OCI-LY7 (cell line): ENCODE measurements around the gene TP53RK. TPM values are rescaled to one million over a fixed set of nuclear protein-coding genes. Genes with fewer than 3 reads are reported as not detected.

Source experiments
- BruUV-seq: library from RNA; stranded (reverse); fragments of 400-500 nt; replicated peaks from 2 replicates; lab custom pipeline; 2021; lab: Mats Ljungman, UMichigan
- CTCF ChIA-PET: fragments of 300-600 bp; sonication (Branson Sonifier 250); formaldehyde crosslinking; loops from one replicate; lab custom pipeline; 2022; ENCODE audit warnings: antibody characterized with exemption; ENCODE audit not compliant: unreplicated experiment; lab: Charles Lee
- POLR2A ChIA-PET: fragments of 300-600 bp; sonication (Branson Sonifier 250); formaldehyde crosslinking; loops from one replicate; lab custom pipeline; 2022; ENCODE audit warnings: antibody characterized with exemption; lab: Charles Lee
- DNase-seq: peaks from one replicate; pipeline ENCODE4 v3.0.0-alpha.2; 2015; ENCODE audit warnings: low spot score
- H2AFZ ChIP-seq: fragments of 200-600 bp; sonication (generic), shearing (Covaris generic); 2 replicates; pipeline ENCODE4 v1.6.1; 2014; ENCODE audit warnings: mild to moderate bottlenecking, antibody characterized with exemption, low read length, moderate library complexity
- H3K27ac ChIP-seq: fragments of 200-600 bp; sonication (generic); 2 replicates; pipeline ENCODE4 v1.5.1; 2014; ENCODE audit warnings: mixed run types, low read depth, mild to moderate bottlenecking, moderate library complexity, low read length, inconsistent platforms; ENCODE audit not compliant: poor library complexity, severe bottlenecking
- H3K36me3 ChIP-seq: fragments of 200-600 bp; sonication (generic); 2 replicates; pipeline ENCODE4 v1.6.1; 2014; ENCODE audit warnings: mild to moderate bottlenecking, antibody characterized with exemption, low read length, moderate library complexity, mixed read lengths; ENCODE audit not compliant: insufficient read depth
- H3K4me1 ChIP-seq: fragments of 200-600 bp; sonication (generic); 2 replicates; pipeline ENCODE4 v1.5.1; 2014; ENCODE audit warnings: mild to moderate bottlenecking, low read length; ENCODE audit not compliant: insufficient read depth, poor library complexity, severe bottlenecking
- H3K4me2 ChIP-seq: fragments of 200-600 bp; sonication (generic); 2 replicates; pipeline ENCODE4 v1.6.1; 2014; ENCODE audit warnings: mild to moderate bottlenecking, low read length
- H3K4me3 ChIP-seq: fragments of 200-600 bp; sonication (generic); 2 replicates; pipeline ENCODE4 v1.5.1; 2014; ENCODE audit warnings: mild to moderate bottlenecking, low read depth, low read length; ENCODE audit not compliant: poor library complexity, severe bottlenecking
- H3K79me2 ChIP-seq: fragments of 200-600 bp; sonication (generic); 2 replicates; pipeline ENCODE4 v1.6.1; 2016; ENCODE audit warnings: low read depth, mild to moderate bottlenecking, low read length, moderate library complexity, mixed read lengths; ENCODE audit not compliant: insufficient read depth
- H3K9me2 ChIP-seq: fragments of 200-600 bp; sonication (generic); 2 replicates; pipeline ENCODE4 v1.6.1; 2016; ENCODE audit warnings: mild to moderate bottlenecking, low read length, mixed read lengths; ENCODE audit not compliant: insufficient read depth
- H3K9me3 ChIP-seq: fragments of 200-600 bp; sonication (generic); 2 replicates; pipeline ENCODE4 v1.6.1; 2014; ENCODE audit warnings: mild to moderate bottlenecking, mixed run types, low read length, mixed read lengths
- H4K20me1 ChIP-seq: fragments of 200-600 bp; sonication (generic); 2 replicates; pipeline ENCODE4 v1.6.1; 2014; ENCODE audit warnings: mild to moderate bottlenecking, antibody characterized with exemption, low read length, moderate library complexity, mixed read lengths; ENCODE audit not compliant: insufficient read depth
- EZH2phosphoT487 ChIP-seq: fragments of 200-600 bp; sonication (generic); IDR thresholded peaks from 2 replicates; pipeline ENCODE4 v1.6.1; 2018; ENCODE audit warnings: low read depth, borderline replicate concordance, mild to moderate bottlenecking, mixed run types, antibody characterized with exemption, low read length, moderate library complexity, mixed read lengths
- intact Hi-C: fragments of 100-400 bp; cut with micrococcal nuclease; formaldehyde crosslinking; loops from one replicate; pipeline ENCODE4 v1.10.0; 2022; ENCODE audit not compliant: unreplicated experiment
- total RNA-seq, 2 experiments: library from RNA; depleted of rRNA in 1 of 2; stranded (reverse); fragments of >200 nt in 1 of 2; shearing (Covaris generic) in 1 of 2; gene quantifications; 2 replicates each; pipeline ENCODE4 v1.2.3, GENCODE V29; 2014 to 2022
- TF ChIP-seq, protein P1 (sequence below): fragments of 200-600 bp; sonication (generic); conservative IDR thresholded peaks from 2 replicates; pipeline ENCODE4 v1.5.1; 2014; ENCODE audit warnings: mild to moderate bottlenecking, antibody characterized with exemption, low read length, moderate library complexity, mixed read lengths

TP53RK gene
- total RNA-seq, 2 experiments from 2014 or later: 18.6 to 32.9 TPM

- POLR2A ChIA-PET: no interaction called here
- CTCF ChIA-PET: no interaction called here
- no TSS peak for BruUV-seq
Observed at GRCh38 chr20:46698788-46699187, 9.5 kb upstream of the TP53RK start.

DNA sequence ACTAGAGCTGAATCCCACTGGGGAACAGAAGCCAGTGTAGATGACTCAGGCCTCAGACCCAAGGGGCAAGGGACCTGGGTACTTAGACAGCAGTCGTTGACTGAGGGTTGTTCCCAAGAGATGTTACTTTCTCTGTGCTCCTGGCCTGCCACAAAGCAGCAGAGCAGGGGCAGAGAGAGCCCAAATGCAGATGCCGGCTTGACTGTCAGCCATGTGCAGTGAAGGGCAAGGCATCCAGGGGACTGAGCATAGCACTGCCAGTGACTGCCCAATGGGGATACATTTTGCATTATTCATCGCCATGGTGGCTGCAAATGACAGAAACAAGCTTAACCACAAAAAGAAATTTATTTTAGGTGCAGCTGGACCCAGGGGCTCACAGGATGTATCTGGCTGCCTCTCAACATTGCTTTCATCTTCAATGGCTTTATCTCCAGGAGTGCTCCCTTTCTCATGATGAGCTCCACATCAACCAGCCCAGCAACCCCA lies 7.6 kb upstream of the TP53RK start:
- Histone ChIP-seq H3K79me2 (no peaks in the 10 kb centered on the region), H3K4me3 (no peak overlapping the region), H3K36me3 (no peaks in the 10 kb centered on the region), H2AFZ (peak overlapping the region; percentile 53; the same call in 1 of the 2 replicates), H3K4me2 (0 out of 2 replicates have a peak overlapping the region, but pooled peaks have one; percentile 20), H3K9me3 (peaks cover 1% of the 10 kb centered on the region; the same call in 1 of the 2 replicates), H3K27ac (no peak overlapping the region), H4K20me1 (no peaks in the 10 kb centered on the region), H3K4me1 (peaks cover 14% of the 10 kb centered on the region), H3K9me2 (no peaks in the 10 kb centered on the region)
- POLR2A ChIA-PET: interaction anchor here (0.8 kb wide), 1 partner anchor 10 kb away, joined by 3 read pairs; no protein-coding TSS in a partner anchor
- TF ChIP-seq, protein P1, sequence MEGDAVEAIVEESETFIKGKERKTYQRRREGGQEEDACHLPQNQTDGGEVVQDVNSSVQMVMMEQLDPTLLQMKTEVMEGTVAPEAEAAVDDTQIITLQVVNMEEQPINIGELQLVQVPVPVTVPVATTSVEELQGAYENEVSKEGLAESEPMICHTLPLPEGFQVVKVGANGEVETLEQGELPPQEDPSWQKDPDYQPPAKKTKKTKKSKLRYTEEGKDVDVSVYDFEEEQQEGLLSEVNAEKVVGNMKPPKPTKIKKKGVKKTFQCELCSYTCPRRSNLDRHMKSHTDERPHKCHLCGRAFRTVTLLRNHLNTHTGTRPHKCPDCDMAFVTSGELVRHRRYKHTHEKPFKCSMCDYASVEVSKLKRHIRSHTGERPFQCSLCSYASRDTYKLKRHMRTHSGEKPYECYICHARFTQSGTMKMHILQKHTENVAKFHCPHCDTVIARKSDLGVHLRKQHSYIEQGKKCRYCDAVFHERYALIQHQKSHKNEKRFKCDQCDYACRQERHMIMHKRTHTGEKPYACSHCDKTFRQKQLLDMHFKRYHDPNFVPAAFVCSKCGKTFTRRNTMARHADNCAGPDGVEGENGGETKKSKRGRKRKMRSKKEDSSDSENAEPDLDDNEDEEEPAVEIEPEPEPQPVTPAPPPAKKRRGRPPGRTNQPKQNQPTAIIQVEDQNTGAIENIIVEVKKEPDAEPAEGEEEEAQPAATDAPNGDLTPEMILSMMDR: no peak
- no peak for TF ChIP-seq EZH2phosphoT487
- CTCF ChIA-PET: no interaction called here
- peak; percentile 40 for DNase-seq
- intact Hi-C loops: no loop called here
- no TSS peak for BruUV-seq

More at GRCh38 chr20:46698788-46699187, 9.5 kb upstream of the TP53RK start:
- H2AFZ ChIP-seq: no peak overlapping the region
- TF ChIP-seq EZH2phosphoT487: no peak
- TF ChIP-seq, protein P1: no peak
- peaks cover 14% of the 10 kb centered on the region for H3K4me1 ChIP-seq
- H4K20me1 ChIP-seq: no peaks in the 10 kb centered on the region
- no peaks in the 10 kb centered on the region for H3K9me3 ChIP-seq
- H3K79me2 ChIP-seq: no peaks in the 10 kb centered on the region
- no peaks in the 10 kb centered on the region for H3K36me3 ChIP-seq
- DNase-seq: no peak
- no peaks in the 10 kb centered on the region for H3K9me2 ChIP-seq
- no peak overlapping the region for H3K27ac ChIP-seq
- H3K4me2 ChIP-seq: no peak overlapping the region
- H3K4me3 ChIP-seq: no peak overlapping the region
- intact Hi-C loops: no loop called here

- no TSS peak for BruUV-seq
- Histone ChIP-seq H3K9me3 (peaks cover 11% of the 10 kb centered on the region; the same call in 1 of the 2 replicates), H2AFZ (no peak overlapping the region), H3K9me2 (no peaks in the 10 kb centered on the region), H3K36me3 (no peaks in the 10 kb centered on the region), H3K79me2 (no peaks in the 10 kb centered on the region), H3K27ac (no peak overlapping the region), H3K4me3 (no peak overlapping the region), H3K4me1 (peaks cover 14% of the 10 kb centered on the region), H4K20me1 (no peaks in the 10 kb centered on the region), H3K4me2 (no peak overlapping the region)
- ChIA-PET CTCF (no interaction called here), POLR2A (no interaction called here)
- no peak for DNase-seq
- TF ChIP-seq EZH2phosphoT487: no peak
- TF ChIP-seq, protein P1: no peak
- intact Hi-C loops: no loop called here
Observed at GRCh38 chr20:46695892-46696291, 6.6 kb upstream of the TP53RK start.
